Measurements from ENCODE around the gene MAGI2.

MAGI2 gene

GRCh38 chr7:78842068-78842467 is 611.4 kb downstream of the MAGI2 start:
- in situ Hi-C loops (cut with HindIII; ENCODE audit: low sequenced_read_pairs) = no loop called here

GRCh38 chr7:78835897-78836296 is 617.6 kb downstream of the MAGI2 start:
- in situ Hi-C loops (cut with HindIII; ENCODE audit: low sequenced_read_pairs) = no loop called here

- in situ Hi-C loops (cut with HindIII; ENCODE audit: low sequenced_read_pairs) = no loop called here
Measured at GRCh38 chr7:78828317-78828716, 625.1 kb downstream of the MAGI2 start.

GRCh38 chr7:78803501-78804127 is 649.9 kb downstream of the MAGI2 start:
- in situ Hi-C loops (cut with HindIII; ENCODE audit: low sequenced_read_pairs) = no loop called here

- in situ Hi-C loops (cut with HindIII; ENCODE audit: low sequenced_read_pairs) = no loop called here
Measured at GRCh38 chr7:78794101-78794500, 659.4 kb downstream of the MAGI2 start.

- in situ Hi-C loops (cut with HindIII; ENCODE audit: low sequenced_read_pairs) = no loop called here
Measured at GRCh38 chr7:78792624-78793023, 660.8 kb downstream of the MAGI2 start.

GRCh38 chr7:78792006-78792405 is 661.5 kb downstream of the MAGI2 start:
- in situ Hi-C loops (cut with HindIII; ENCODE audit: low sequenced_read_pairs) = no loop called here

GRCh38 chr7:78788464-78788863 is 665.0 kb downstream of the MAGI2 start:
- in situ Hi-C loops (cut with HindIII; ENCODE audit: low sequenced_read_pairs) = no loop called here

GRCh38 chr7:78787854-78788253 is 665.6 kb downstream of the MAGI2 start:
- in situ Hi-C loops (cut with HindIII; ENCODE audit: low sequenced_read_pairs) = no loop called here

GRCh38 chr7:78786055-78786454 is 667.4 kb downstream of the MAGI2 start:
- in situ Hi-C loops (cut with HindIII; ENCODE audit: low sequenced_read_pairs) = no loop called here

- in situ Hi-C loops (cut with HindIII; ENCODE audit: low sequenced_read_pairs) = no loop called here
Measured at GRCh38 chr7:78783179-78783962, 670.1 kb downstream of the MAGI2 start.

GRCh38 chr7:78780560-78780959 is 672.9 kb downstream of the MAGI2 start:
- in situ Hi-C loops (cut with HindIII; ENCODE audit: low sequenced_read_pairs) = no loop called here

- in situ Hi-C loops (cut with HindIII; ENCODE audit: low sequenced_read_pairs) = no loop called here
Measured at GRCh38 chr7:78779788-78780187, 673.7 kb downstream of the MAGI2 start.

GRCh38 chr7:78777829-78778228 is 675.6 kb downstream of the MAGI2 start:
- in situ Hi-C loops (cut with HindIII; ENCODE audit: low sequenced_read_pairs) = no loop called here

GRCh38 chr7:78770422-78771410 is 682.8 kb downstream of the MAGI2 start:
- in situ Hi-C loops (cut with HindIII; ENCODE audit: low sequenced_read_pairs) = no loop called here

- in situ Hi-C loops (cut with HindIII; ENCODE audit: low sequenced_read_pairs) = no loop called here
Measured at GRCh38 chr7:78769481-78770101, 683.9 kb downstream of the MAGI2 start.

- in situ Hi-C loops (cut with HindIII; ENCODE audit: low sequenced_read_pairs) = no loop called here
Measured at GRCh38 chr7:78768859-78769258, 684.6 kb downstream of the MAGI2 start.

GRCh38 chr7:78765943-78766729 is 687.3 kb downstream of the MAGI2 start:
- in situ Hi-C loops (cut with HindIII; ENCODE audit: low sequenced_read_pairs) = no loop called here

GRCh38 chr7:78764571-78764970 is 688.9 kb downstream of the MAGI2 start:
- in situ Hi-C loops (cut with HindIII; ENCODE audit: low sequenced_read_pairs) = no loop called here

- in situ Hi-C loops (cut with HindIII; ENCODE audit: low sequenced_read_pairs) = no loop called here
Measured at GRCh38 chr7:78762625-78763024, 690.8 kb downstream of the MAGI2 start.

Measured in endothelial cell of hepatic sinusoid (primary cell).